HEK293T (cell line): ENCODE measurements around the gene VWA1.
A peak's percentile ranks its signal among the peaks of the same experiment; 100 is the strongest.

Experiments
- CTCF ChIA-PET: fragments of 350-600 bp; formaldehyde crosslinking; extraction: SDS; loops from one replicate; lab custom pipeline; 2021; ENCODE audit warnings: antibody characterized with exemption, inconsistent platforms; lab: Yijun Ruan, JAX
- POLR2A ChIA-PET: fragments of 350-600 bp; formaldehyde crosslinking; extraction: SDS; loops from one replicate; lab custom pipeline; 2020; ENCODE audit warnings: antibody characterized with exemption, inconsistent platforms; lab: Yijun Ruan, JAX
- DNase-seq: peaks from one replicate; pipeline ENCODE4 v3.0.0; 2012; ENCODE audit warnings: mixed read lengths; ENCODE audit errors: extremely low spot score
- ARNT ChIP-seq: fragments of 450-650 bp; IDR thresholded peaks from 2 replicates; pipeline ENCODE4 v1.6.1; 2017; ENCODE audit warnings: mild to moderate bottlenecking
- BHLHE40 ChIP-seq: fragments of 450-650 bp; IDR thresholded peaks from 2 replicates; pipeline ENCODE4 v1.6.1; 2016; ENCODE audit warnings: mild to moderate bottlenecking, moderate library complexity, borderline replicate concordance
- CTBP1 ChIP-seq: fragments of 450-650 bp; IDR thresholded peaks from 2 replicates; pipeline ENCODE4 v1.6.1; 2016; ENCODE audit warnings: borderline replicate concordance
- ELF4 ChIP-seq: fragments of 450-650 bp; IDR thresholded peaks from 2 replicates; pipeline ENCODE4 v1.6.1; 2017; ENCODE audit warnings: antibody characterized with exemption
- FOXA1 ChIP-seq: fragments of 450-650 bp; IDR thresholded peaks from 2 replicates; pipeline ENCODE4 v1.6.1; 2016; ENCODE audit warnings: mild to moderate bottlenecking
- FOXK2 ChIP-seq: fragments of 450-650 bp; IDR thresholded peaks from 2 replicates; pipeline ENCODE4 v1.6.1; 2016; ENCODE audit warnings: mild to moderate bottlenecking
- FOXM1 ChIP-seq: fragments of 450-650 bp; IDR thresholded peaks from 2 replicates; pipeline ENCODE4 v1.6.1; 2017; ENCODE audit warnings: mild to moderate bottlenecking, borderline replicate concordance
- HDGF ChIP-seq: fragments of 450-650 bp; IDR thresholded peaks from 2 replicates; pipeline ENCODE4 v1.6.1; 2017; ENCODE audit warnings: antibody characterized with exemption, borderline replicate concordance
- L3MBTL2 ChIP-seq: fragments of 450-650 bp; conservative IDR thresholded peaks from 2 replicates; pipeline ENCODE4 v1.6.1; 2016; ENCODE audit warnings: mild to moderate bottlenecking
- LEF1 ChIP-seq: fragments of 450-650 bp; IDR thresholded peaks from 2 replicates; pipeline ENCODE4 v1.6.1; 2017; ENCODE audit warnings: mild to moderate bottlenecking, borderline replicate concordance
- NFRKB ChIP-seq: fragments of 450-650 bp; IDR thresholded peaks from 2 replicates; pipeline ENCODE4 v1.6.1; 2016; ENCODE audit warnings: mild to moderate bottlenecking, moderate library complexity
- SP1 ChIP-seq: fragments of 450-650 bp; IDR thresholded peaks from 2 replicates; pipeline ENCODE4 v1.6.1; 2017
- SUZ12 ChIP-seq: fragments of 450-650 bp; IDR thresholded peaks from 2 replicates; pipeline ENCODE4 v1.6.1; 2016; ENCODE audit warnings: mild to moderate bottlenecking
- TARDBP ChIP-seq: fragments of 450-650 bp; IDR thresholded peaks from 2 replicates; pipeline ENCODE4 v1.6.1; 2016
- ZNF384 ChIP-seq: fragments of 450-650 bp; IDR thresholded peaks from 2 replicates; pipeline ENCODE4 v1.6.1; 2016
- TF ChIP-seq, protein P1 (sequence below): fragments of 450-650 bp; IDR thresholded peaks from 2 replicates; pipeline ENCODE4 v1.6.1; 2016

VWA1 gene

DNA sequence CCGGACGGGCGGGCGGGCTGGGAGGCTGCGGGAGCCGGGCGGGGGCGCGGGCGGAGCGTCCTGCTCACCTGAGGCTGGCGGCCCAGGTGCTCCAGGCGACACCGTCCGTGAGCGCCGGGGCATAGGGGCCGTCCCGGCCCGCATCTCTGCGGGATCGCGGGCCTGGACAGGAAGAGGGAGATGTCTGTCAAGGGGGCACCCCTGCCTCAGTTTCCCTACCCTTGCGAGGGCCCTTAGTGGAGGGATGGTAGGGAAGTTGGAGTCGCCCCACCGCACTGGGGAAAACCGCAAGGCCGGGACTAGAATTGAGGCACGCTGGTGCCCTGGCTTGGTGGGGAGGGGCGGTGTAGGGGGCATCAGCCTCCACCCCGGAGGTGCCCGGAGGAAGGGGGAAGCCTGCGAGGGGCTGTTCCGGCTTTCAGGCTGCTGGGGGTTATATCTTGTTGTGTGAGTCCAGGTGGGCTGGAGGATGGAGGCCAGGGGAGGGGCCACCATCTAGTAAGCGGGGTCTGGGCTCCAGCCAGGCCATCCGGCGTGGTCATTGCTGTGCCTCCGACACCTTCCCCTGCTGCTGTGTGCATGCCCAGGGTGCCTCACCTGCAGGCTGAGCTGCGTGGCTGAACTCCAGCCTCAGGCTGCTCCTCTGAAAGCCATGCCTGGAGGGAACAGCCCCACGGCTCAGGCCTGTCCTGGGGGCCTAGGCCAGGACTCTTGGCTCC is 580 bp downstream of the VWA1 start:
- ChIA-PET CTCF (no interaction called here), POLR2A (interaction anchor here (1.5 to 3.0 kb wide), 3 partner anchors 29 to 37 kb away, joined by 5 to 15 read pairs (median 9); partner anchors contain the start of genes CCNL2 and MRPL20)
- peak; percentile 5 for DNase-seq
- TF ChIP-seq NFRKB (no peak), ELF4 (no peak), L3MBTL2 (no peak), LEF1 (no peak), FOXK2 (no peak), CTBP1 (no peak), FOXA1 (no peak)

- peak; percentile 4 for DNase-seq
- ChIA-PET CTCF (no interaction called here), POLR2A (interaction anchor here (2.5 to 3.0 kb wide), 2 partner anchors 29 to 38 kb away, joined by 9 to 15 read pairs; partner anchors contain the start of genes CCNL2 and MRPL20)
- no peak for TF ChIP-seq HDGF
- TF ChIP-seq FOXA1 = no peak
- TF ChIP-seq SP1 = no peak
- TF ChIP-seq TARDBP = no peak
- TF ChIP-seq LEF1 = no peak
- no peak for TF ChIP-seq NFRKB
- no peak for TF ChIP-seq FOXK2
- no peak for TF ChIP-seq FOXM1
- no peak for TF ChIP-seq CTBP1
- TF ChIP-seq, protein P1, sequence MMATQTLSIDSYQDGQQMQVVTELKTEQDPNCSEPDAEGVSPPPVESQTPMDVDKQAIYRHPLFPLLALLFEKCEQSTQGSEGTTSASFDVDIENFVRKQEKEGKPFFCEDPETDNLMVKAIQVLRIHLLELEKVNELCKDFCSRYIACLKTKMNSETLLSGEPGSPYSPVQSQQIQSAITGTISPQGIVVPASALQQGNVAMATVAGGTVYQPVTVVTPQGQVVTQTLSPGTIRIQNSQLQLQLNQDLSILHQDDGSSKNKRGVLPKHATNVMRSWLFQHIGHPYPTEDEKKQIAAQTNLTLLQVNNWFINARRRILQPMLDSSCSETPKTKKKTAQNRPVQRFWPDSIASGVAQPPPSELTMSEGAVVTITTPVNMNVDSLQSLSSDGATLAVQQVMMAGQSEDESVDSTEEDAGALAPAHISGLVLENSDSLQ = no peak
- TF ChIP-seq BHLHE40 = no peak
- TF ChIP-seq ZNF384 = no peak
- no peak for TF ChIP-seq SUZ12
- TF ChIP-seq L3MBTL2 = no peak
- no peak for TF ChIP-seq ARNT
- no peak for TF ChIP-seq ELF4
Observed at GRCh38 chr1:1436630-1437032, 1.1 kb downstream of the VWA1 start.

DNA sequence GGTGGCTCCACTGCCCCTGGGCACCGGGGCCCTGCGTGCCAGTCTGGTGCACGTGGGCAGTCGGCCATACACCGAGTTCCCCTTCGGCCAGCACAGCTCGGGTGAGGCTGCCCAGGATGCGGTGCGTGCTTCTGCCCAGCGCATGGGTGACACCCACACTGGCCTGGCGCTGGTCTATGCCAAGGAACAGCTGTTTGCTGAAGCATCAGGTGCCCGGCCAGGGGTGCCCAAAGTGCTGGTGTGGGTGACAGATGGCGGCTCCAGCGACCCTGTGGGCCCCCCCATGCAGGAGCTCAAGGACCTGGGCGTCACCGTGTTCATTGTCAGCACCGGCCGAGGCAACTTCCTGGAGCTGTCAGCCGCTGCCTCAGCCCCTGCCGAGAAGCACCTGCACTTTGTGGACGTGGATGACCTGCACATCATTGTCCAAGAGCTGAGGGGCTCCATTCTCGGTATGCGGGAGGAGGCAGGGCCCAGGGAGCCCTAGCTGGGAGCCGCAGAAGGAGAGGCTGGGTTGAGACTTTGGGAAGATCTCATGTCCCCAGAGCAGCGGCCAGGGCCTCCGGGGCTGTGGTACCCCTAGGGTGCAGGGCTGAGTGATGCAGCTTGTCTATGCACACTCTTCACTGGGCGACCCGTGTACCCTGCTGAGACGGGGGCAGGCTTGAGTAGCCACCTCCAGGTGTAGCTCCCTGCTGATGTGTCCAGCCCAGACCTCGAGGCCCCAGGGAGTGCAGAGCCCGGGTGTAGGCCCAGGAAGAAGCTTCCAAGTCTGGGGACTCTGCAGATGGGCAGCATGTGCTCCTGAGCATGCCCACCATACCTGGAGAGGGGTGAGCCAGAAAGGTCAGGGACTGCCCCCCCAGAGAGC is 1.8 kb downstream of the VWA1 start:
- no peak for DNase-seq
- POLR2A ChIA-PET = interaction anchor here (0.9 to 3.0 kb wide), 3 partner anchors 12 to 38 kb away, joined by 3 to 15 read pairs (median 9); partner anchors contain the start of genes CCNL2 and MRPL20
- CTCF ChIA-PET = no interaction called here
- TF ChIP-seq TARDBP (no peak), FOXA1 (no peak)

GRCh38 chr1:1437904-1438376 is 2.5 kb downstream of the VWA1 start:
- POLR2A ChIA-PET = interaction anchor here (0.9 to 3.0 kb wide), 3 partner anchors 13 to 39 kb away, joined by 3 to 15 read pairs (median 9); partner anchors contain the start of genes CCNL2 and MRPL20
- no peak for DNase-seq
- CTCF ChIA-PET = no interaction called here
- TF ChIP-seq ZNF384 = no peak

GRCh38 chr1:1438531-1439381 is 3.3 kb downstream of the VWA1 start:
- CTCF ChIA-PET = no interaction called here
- TF ChIP-seq FOXM1 = no peak
- no peak for TF ChIP-seq NFRKB
- TF ChIP-seq FOXK2 = no peak
- TF ChIP-seq BHLHE40 = no peak
- TF ChIP-seq ELF4 = no peak
- TF ChIP-seq L3MBTL2 = no peak
- no peak for TF ChIP-seq HDGF
- TF ChIP-seq FOXA1 = no peak
- no peak for TF ChIP-seq CTBP1
- no peak for TF ChIP-seq LEF1
- no peak for TF ChIP-seq SP1
- no peak for TF ChIP-seq ARNT
- no peak for DNase-seq
- POLR2A ChIA-PET = interaction anchor here (2.5 to 3.0 kb wide), 2 partner anchors 32 to 40 kb away, joined by 9 to 15 read pairs; partner anchors contain the start of genes CCNL2 and MRPL20

GRCh38 chr1:1439546-1440261 is 4.2 kb downstream of the VWA1 start:
- ChIA-PET CTCF (interaction anchor here (0.9 to 2.1 kb wide), 4 partner anchors 8 to 39 kb away, joined by 3 to 13 read pairs (median 6); no protein-coding TSS in a partner anchor), POLR2A (interaction anchor here (2.1 kb wide), 1 partner anchor 41 kb away, joined by 9 read pairs; the partner anchor contains the start of gene CCNL2)
- no peak for DNase-seq
- TF ChIP-seq HDGF (no peak), SUZ12 (no peak), L3MBTL2 (no peak), NFRKB (no peak), TARDBP (no peak), FOXA1 (no peak), FOXK2 (no peak), ARNT (no peak), SP1 (no peak), LEF1 (no peak), CTBP1 (no peak), ZNF384 (no peak), ELF4 (no peak), BHLHE40 (no peak), FOXM1 (no peak)
- TF ChIP-seq, protein P1 = no peak
